Kidney epithelial cell (primary cell): ENCODE measurements around the gene AGR3. TPM values are rescaled to one million over a fixed set of nuclear protein-coding genes. Genes with fewer than 3 reads are reported as not detected.

Experiments used
- DNase-seq: peaks from one replicate; pipeline ENCODE4 v3.0.0-alpha.2; 2010; ENCODE audit warnings: low read depth
- H3K27me3 ChIP-seq: 2 replicates; pipeline ENCODE4 v1.6.0; 2011; ENCODE audit warnings: low read length; ENCODE audit not compliant: control insufficient read depth, insufficient read depth
- H3K36me3 ChIP-seq: 2 replicates; pipeline ENCODE4 v1.5.1; 2011; ENCODE audit warnings: low read length; ENCODE audit not compliant: control insufficient read depth, insufficient read depth
- H3K4me3 ChIP-seq: 2 replicates; pipeline ENCODE4 v1.5.1; 2011; ENCODE audit warnings: low read depth, mild to moderate bottlenecking, control low read depth, low read length
- total RNA-seq: library from RNA; depleted of rRNA; stranded (reverse); fragments of >200 nt; gene quantifications from 2 replicates; pipeline ENCODE4 v1.2.3, GENCODE V29; 2015
- TF ChIP-seq, protein P1 (sequence below): IDR thresholded peaks from 2 replicates; pipeline ENCODE4 v1.5.1; 2011; ENCODE audit warnings: mild to moderate bottlenecking, moderate library complexity, low read length, control low read depth, inconsistent platforms; ENCODE audit not compliant: insufficient read depth, poor library complexity, severe bottlenecking

AGR3 gene
- total RNA-seq, 1 donor from 2014 or later = not detected

- DNase-seq = no peak
- Histone ChIP-seq H3K36me3 (no peaks in the 10 kb centered on the region), H3K4me3 (no peak overlapping the region), H3K27me3 (no peaks in the 10 kb centered on the region)
- TF ChIP-seq, protein P1, sequence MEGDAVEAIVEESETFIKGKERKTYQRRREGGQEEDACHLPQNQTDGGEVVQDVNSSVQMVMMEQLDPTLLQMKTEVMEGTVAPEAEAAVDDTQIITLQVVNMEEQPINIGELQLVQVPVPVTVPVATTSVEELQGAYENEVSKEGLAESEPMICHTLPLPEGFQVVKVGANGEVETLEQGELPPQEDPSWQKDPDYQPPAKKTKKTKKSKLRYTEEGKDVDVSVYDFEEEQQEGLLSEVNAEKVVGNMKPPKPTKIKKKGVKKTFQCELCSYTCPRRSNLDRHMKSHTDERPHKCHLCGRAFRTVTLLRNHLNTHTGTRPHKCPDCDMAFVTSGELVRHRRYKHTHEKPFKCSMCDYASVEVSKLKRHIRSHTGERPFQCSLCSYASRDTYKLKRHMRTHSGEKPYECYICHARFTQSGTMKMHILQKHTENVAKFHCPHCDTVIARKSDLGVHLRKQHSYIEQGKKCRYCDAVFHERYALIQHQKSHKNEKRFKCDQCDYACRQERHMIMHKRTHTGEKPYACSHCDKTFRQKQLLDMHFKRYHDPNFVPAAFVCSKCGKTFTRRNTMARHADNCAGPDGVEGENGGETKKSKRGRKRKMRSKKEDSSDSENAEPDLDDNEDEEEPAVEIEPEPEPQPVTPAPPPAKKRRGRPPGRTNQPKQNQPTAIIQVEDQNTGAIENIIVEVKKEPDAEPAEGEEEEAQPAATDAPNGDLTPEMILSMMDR = no peak
Measured at GRCh38 chr7:16838891-16839290, 42.9 kb downstream of the AGR3 start.

DNA sequence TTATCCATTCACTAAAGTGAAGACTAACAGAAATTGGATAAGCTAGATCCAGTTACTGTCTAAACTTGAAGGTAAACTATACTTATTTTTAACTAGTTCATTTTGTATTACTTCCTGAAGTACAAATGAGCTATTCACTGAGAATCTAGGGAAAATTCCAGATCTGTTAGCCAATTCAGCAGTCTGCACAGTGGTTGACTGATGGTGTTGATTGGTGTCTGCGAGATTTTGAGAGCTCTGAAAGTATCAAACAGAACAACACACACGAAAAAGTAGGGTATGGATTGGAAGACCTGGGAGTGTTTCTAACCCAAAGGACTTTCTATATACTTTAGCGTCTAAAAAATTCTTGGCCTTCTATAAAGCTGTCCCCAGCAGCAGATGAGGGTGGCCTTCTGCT lies 43.4 kb downstream of the AGR3 start:
- no peaks in the 10 kb centered on the region for H3K27me3 ChIP-seq
- TF ChIP-seq, protein P1 = no peak
- no peak for DNase-seq
- H3K4me3 ChIP-seq = no peak overlapping the region
- H3K36me3 ChIP-seq = no peaks in the 10 kb centered on the region

GRCh38 chr7:16836481-16836880 lies 45.3 kb downstream of the AGR3 start:
- TF ChIP-seq, protein P1 = no peak
- Histone ChIP-seq H3K4me3 (no peak overlapping the region), H3K27me3 (no peaks in the 10 kb centered on the region), H3K36me3 (no peaks in the 10 kb centered on the region)
- DNase-seq = no peak

DNA sequence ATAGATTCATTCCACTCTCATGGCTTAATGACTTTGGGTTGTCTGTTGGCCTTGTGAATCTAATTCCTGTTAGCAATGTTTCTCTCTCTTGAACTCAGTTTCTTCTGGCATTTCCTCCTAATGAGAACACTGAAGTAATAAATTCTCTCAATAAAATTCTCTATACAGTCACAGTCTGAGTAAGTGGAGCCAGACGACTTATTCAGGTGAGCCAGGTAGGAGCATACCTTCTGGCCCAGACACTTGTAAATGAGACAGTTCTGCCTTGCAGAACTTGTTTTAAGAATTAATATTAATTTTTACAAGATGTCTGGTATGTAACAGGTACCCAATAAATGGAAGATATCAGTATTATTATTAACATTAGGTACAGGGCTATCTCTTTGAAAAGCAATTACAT lies 48.4 kb downstream of the AGR3 start:
- H3K36me3 ChIP-seq = no peaks in the 10 kb centered on the region
- H3K27me3 ChIP-seq = no peaks in the 10 kb centered on the region
- TF ChIP-seq, protein P1 = no peak
- H3K4me3 ChIP-seq = no peak overlapping the region
- no peak for DNase-seq

DNA sequence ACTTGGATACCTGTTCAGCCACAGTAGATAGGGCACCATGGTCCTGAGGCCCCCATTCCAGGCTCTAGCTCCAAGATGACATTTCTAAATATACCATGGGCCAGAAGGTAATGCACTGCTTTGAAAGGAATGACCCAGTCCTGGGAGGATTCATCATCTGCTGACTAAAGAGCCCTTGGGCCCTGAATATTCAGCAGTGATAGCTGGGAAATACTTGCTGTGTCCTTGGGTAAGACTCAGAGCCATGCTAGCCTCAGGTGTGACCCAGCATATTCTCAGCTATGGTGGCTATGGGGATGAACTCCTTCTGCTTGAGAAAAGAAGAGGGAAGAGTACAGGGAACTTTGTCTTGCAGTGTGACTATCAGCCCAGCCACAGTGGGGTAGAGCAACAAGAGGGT lies 55.7 kb downstream of the AGR3 start:
- no peak for DNase-seq
- TF ChIP-seq, protein P1 = no peak
- Histone ChIP-seq H3K4me3 (no peak overlapping the region), H3K36me3 (no peaks in the 10 kb centered on the region), H3K27me3 (no peaks in the 10 kb centered on the region)

GRCh38 chr7:16822029-16822428 lies 59.8 kb downstream of the AGR3 start:
- DNase-seq = no peak

More at GRCh38 chr7:16822029-16822428, 59.8 kb downstream of the AGR3 start:
- TF ChIP-seq, protein P1 = no peak
- no peaks in the 10 kb centered on the region for H3K36me3 ChIP-seq
- H3K27me3 ChIP-seq = no peaks in the 10 kb centered on the region
- no peak overlapping the region for H3K4me3 ChIP-seq
